Measurements from ENCODE around the gene HES1.

The HES1 gene

DNA sequence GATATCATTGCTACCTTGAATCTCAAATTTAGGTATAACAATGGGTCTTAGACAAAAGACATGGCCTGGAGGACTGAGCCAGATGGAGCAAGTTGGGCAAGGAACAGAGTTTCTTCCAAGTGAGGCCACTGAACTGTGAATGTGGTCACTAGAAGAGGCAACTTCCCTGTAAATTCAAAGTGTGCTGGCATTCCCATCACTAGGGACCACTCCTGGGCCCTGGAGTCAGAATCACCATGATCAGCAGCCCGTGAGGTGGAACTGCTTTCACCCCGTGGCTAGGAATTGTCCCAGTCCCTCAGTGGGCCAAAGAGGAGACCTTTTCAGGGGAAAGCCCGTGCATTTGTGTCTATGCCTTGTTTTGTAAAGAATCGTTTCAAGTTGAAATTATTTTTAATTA is 47.3 kb downstream of the HES1 start:
- H3K27me3 ChIP-seq (ENCODE audit: insufficient read depth, low read length): peaks cover 10% of the 10 kb centered on the region; the same call in 1 of the 2 replicates
- H3K36me3 ChIP-seq (ENCODE audit: insufficient read depth, low read length): no peaks in the 10 kb centered on the region
- no peaks in the 10 kb centered on the region for H3K4me1 ChIP-seq (ENCODE audit: control insufficient read depth, insufficient read depth, low read length, unreplicated experiment)
- no peak overlapping the region for H2AFZ ChIP-seq (ENCODE audit: low read length, unreplicated experiment)
- H3K79me2 ChIP-seq (ENCODE audit: control insufficient read depth, insufficient read depth, low read length, unreplicated experiment): no peaks in the 10 kb centered on the region
- no peak overlapping the region for H3K4me3 ChIP-seq (ENCODE audit: low read depth, low read length)
- no peak overlapping the region for H3K27ac ChIP-seq (ENCODE audit: low read depth, low read length)

DNA sequence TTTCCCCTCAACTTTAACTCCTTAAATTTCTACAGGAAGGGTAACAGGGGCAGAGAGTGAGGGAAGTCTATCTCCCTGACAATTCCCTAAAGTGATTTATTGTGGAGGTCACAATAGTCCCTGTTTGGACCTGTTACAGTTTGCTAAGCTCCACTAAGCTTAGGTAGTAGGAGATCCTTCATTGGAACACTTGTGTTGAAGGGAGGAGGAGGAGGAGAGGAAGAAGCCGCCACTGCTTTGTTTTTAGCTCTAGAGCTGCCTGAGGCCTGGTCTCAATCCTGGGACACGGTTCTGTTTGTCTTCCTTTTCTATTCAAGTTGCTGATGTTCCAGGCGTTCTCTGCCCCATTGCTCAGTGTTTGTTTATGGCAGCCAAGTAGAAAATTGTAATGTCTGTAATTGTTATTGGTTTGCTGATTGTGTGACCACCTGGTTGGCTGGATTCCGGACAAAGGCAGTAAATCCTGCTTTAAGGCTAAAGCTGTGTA is 48.4 kb downstream of the HES1 start:
- Histone ChIP-seq H3K27ac (ENCODE audit: low read depth, low read length) (no peak overlapping the region), H3K4me3 (ENCODE audit: low read depth, low read length) (no peak overlapping the region), H3K36me3 (ENCODE audit: insufficient read depth, low read length) (no peaks in the 10 kb centered on the region), H3K79me2 (ENCODE audit: control insufficient read depth, insufficient read depth, low read length, unreplicated experiment) (no peaks in the 10 kb centered on the region), H3K4me1 (ENCODE audit: control insufficient read depth, insufficient read depth, low read length, unreplicated experiment) (no peaks in the 10 kb centered on the region), H3K27me3 (ENCODE audit: insufficient read depth, low read length) (0 out of 2 replicates have a peak, but pooled peaks cover 4% of the 10 kb centered on the region), H2AFZ (ENCODE audit: low read length, unreplicated experiment) (no peak overlapping the region)

DNA sequence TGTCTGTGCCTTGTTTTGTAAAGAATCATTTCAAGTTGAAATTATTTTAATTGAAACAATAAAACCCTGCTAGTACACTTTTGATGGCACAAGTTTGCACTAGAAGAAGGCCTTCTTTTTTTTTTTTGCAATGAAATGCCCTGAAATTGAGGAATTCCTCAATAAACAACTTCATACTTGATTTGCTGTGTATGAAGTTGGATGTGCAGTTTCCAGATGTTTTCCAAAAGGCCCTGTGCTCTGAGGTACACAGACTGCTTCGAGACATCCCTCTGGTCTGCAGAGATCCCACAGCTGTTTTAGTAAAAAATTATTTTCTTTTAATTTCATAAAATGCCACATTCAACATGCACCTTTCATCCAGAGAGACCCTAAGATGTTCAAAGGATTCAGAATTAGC is 48.9 kb downstream of the HES1 start:
- Histone ChIP-seq H3K36me3 (ENCODE audit: insufficient read depth, low read length) (no peaks in the 10 kb centered on the region), H3K27ac (ENCODE audit: low read depth, low read length) (no peak overlapping the region), H3K79me2 (ENCODE audit: control insufficient read depth, insufficient read depth, low read length, unreplicated experiment) (no peaks in the 10 kb centered on the region), H3K4me3 (ENCODE audit: low read depth, low read length) (no peak overlapping the region), H3K4me1 (ENCODE audit: control insufficient read depth, insufficient read depth, low read length, unreplicated experiment) (no peaks in the 10 kb centered on the region), H2AFZ (ENCODE audit: low read length, unreplicated experiment) (no peak overlapping the region), H3K27me3 (ENCODE audit: insufficient read depth, low read length) (0 out of 2 replicates have a peak, but pooled peaks cover 4% of the 10 kb centered on the region)

DNA sequence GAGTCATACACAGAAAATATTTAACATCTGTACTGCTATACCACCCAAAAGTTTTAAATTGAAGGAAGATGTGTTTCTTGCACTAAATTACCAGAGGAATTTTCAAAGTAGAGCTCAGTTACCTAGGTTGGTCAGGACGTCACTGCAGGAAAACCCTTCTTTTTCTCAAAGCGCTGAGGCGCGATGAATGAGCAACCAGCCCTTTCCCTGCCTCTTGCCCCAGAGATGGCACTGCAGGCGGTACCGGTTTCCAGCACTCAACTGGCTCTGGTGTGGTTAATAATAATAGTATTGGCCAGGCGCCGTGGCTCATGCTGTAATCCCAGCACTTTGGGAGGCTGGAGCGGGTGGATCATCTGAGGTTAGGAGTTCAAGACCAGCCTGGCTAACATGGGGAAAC is 49.3 kb downstream of the HES1 start:
- Histone ChIP-seq H3K27me3 (ENCODE audit: insufficient read depth, low read length) (0 out of 2 replicates have a peak, but pooled peaks cover 4% of the 10 kb centered on the region), H3K27ac (ENCODE audit: low read depth, low read length) (no peak overlapping the region), H2AFZ (ENCODE audit: low read length, unreplicated experiment) (no peak overlapping the region), H3K79me2 (ENCODE audit: control insufficient read depth, insufficient read depth, low read length, unreplicated experiment) (no peaks in the 10 kb centered on the region), H3K4me3 (ENCODE audit: low read depth, low read length) (no peak overlapping the region), H3K4me1 (ENCODE audit: control insufficient read depth, insufficient read depth, low read length, unreplicated experiment) (no peaks in the 10 kb centered on the region), H3K36me3 (ENCODE audit: insufficient read depth, low read length) (no peaks in the 10 kb centered on the region)

DNA sequence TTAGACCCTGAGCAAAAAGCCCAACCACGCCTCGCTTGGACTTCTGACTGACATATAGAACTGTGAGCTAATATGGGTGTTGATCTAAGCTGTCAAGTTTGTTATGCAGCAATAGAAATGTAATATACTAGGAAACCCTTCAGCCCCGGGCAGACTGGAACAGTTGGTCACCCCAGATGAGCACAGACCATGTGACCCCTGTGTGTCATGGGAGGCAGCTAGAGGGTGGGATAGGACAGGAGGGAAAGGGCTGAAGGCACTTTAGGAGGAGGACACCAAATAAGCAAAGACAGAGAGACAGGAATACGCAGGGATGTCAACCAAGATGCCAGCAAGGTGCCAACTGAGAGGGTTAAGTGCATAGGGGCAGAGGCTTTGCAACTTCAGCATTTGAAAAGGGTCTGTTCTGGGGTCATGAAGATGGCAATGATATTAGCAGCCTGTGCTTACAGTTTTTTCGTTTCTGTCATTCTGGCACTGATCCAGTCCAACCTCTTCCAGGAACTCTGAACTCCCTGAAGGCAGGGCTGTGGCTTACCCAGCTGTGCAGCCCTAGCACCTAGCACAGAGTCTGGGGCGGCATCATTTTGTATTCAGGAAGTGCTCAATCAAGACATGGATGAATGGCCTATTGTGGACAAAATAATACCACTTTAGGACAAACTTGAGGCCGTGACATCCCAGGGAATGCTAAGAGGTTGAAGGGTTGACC is 51.4 kb downstream of the HES1 start:
- Histone ChIP-seq H3K79me2 (ENCODE audit: control insufficient read depth, insufficient read depth, low read length, unreplicated experiment) (no peaks in the 10 kb centered on the region), H3K27ac (ENCODE audit: low read depth, low read length) (no peak overlapping the region), H3K27me3 (ENCODE audit: insufficient read depth, low read length) (no peaks in the 10 kb centered on the region)

More for the DNA sequence above, 51.4 kb downstream of the HES1 start:
- Histone ChIP-seq H3K36me3 (ENCODE audit: insufficient read depth, low read length) (no peaks in the 10 kb centered on the region), H2AFZ (ENCODE audit: low read length, unreplicated experiment) (no peak overlapping the region), H3K4me3 (ENCODE audit: low read depth, low read length) (no peak overlapping the region), H3K4me1 (ENCODE audit: control insufficient read depth, insufficient read depth, low read length, unreplicated experiment) (no peaks in the 10 kb centered on the region)
